ENCODE measurements around the gene ADGRV1. TPM values are rescaled to one million over a fixed set of nuclear protein-coding genes. Genes with fewer than 3 reads are reported as not detected.
"Not testable (repeated sequence)": the region's sequence is repeated elsewhere in the genome, so short reads cannot be mapped to it uniquely, and the experiment has no call there.

The ADGRV1 gene
- polyA plus RNA-seq, 4 donors, result 2.6 to 2.9 (median 2.7) TPM; not detected in 1

DNA sequence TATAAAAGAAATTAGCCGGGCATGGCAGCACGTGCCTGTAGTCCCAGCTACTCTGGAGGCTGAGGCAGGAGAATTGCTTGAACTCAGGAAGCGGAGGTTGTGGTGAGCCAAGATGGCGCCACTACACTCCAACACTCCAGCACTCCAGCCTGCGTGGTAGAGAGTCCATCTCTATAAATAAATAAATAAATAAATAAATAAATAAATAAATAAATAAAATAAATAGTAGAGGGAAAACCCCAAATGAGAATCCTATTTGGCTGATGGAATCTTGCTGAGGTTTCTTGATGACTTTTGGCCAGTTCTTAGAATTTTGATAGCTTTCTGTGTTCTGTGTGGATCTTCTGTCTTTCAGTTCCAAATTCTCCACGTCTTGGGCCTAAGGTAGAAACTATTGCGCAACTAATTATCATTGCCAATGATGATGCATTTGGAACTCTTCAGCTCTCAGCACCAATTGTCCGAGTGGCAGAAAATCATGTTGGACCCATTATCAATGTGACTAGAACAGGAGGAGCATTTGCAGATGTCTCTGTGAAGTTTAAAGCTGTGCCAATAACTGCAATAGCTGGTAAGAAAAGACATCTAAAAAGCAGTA is 126.9 kb downstream of the ADGRV1 start:
- FAIRE-seq (no peak), DNase-seq (no peak)
- no peaks in the 10 kb centered on the region for H3K4me1 ChIP-seq (ENCODE audit: control insufficient read depth in 3 of 3, insufficient read depth in 2 of 3, low read depth in 1 of 3, low read length in 2 of 3)

DNA sequence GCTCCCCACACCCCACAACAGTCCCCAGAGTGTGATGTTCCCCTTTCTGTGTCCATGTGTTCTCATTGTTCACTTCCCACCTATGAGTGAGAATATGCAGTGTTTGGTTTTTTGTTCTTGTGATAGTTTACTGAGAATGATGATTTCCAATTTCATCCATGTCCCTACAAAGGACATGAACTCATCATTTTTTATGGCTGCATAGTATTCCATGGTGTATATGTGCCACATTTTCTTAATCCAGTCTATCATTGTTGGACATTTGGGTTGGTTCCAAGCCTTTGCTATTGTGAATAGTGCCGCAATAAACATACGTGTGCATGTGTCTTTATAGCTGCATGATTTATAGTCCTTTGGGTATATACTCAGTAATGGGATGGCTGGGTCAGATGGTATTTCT is 127.8 kb downstream of the ADGRV1 start:
- not testable (repeated sequence) for FAIRE-seq; H3K9me3 ChIP-seq (ENCODE audit: control insufficient read depth in 2 of 2, insufficient read depth in 1 of 2, low read depth in 1 of 2, low read length in 1 of 2); H3K4me1 ChIP-seq (ENCODE audit: control insufficient read depth in 3 of 3, insufficient read depth in 2 of 3, low read depth in 1 of 3, low read length in 2 of 3); H3K27me3 ChIP-seq (ENCODE audit: control insufficient read depth in 3 of 3, insufficient read depth in 3 of 3, low read length in 3 of 3); H3K27ac ChIP-seq (ENCODE audit: low read depth in 1 of 3, low read length in 2 of 3); H3K36me3 ChIP-seq (ENCODE audit: control insufficient read depth in 3 of 3, insufficient read depth in 2 of 3, low read depth in 1 of 3, low read length in 3 of 3); H3K4me3 ChIP-seq (ENCODE audit: low read depth in 1 of 3, low read length in 3 of 3); DNase-seq
- WGBS, 3 donors, result 88 to 100% (median 96%) methylated on average over 2 of the region's 2 CpGs

More for the DNA sequence above, 126.9 kb downstream of the ADGRV1 start:
- Histone ChIP-seq H3K27ac (ENCODE audit: low read depth in 1 of 3, low read length in 2 of 3) (no peak overlapping the region), H3K27me3 (ENCODE audit: control insufficient read depth in 3 of 3, insufficient read depth in 3 of 3, low read length in 3 of 3) (no peaks in the 10 kb centered on the region), H3K4me3 (ENCODE audit: low read depth in 1 of 3, low read length in 3 of 3) (no peak overlapping the region), H3K36me3 (ENCODE audit: control insufficient read depth in 3 of 3, insufficient read depth in 2 of 3, low read depth in 1 of 3, low read length in 3 of 3) (no peaks in the 10 kb centered on the region), H3K9me3 (ENCODE audit: control insufficient read depth in 2 of 2, insufficient read depth in 1 of 2, low read depth in 1 of 2, low read length in 1 of 2) (no peaks in the 10 kb centered on the region)
- WGBS, 3 donors, result 88 to 95% (median 94%) methylated on average over 8 of the region's 8 CpGs

DNA sequence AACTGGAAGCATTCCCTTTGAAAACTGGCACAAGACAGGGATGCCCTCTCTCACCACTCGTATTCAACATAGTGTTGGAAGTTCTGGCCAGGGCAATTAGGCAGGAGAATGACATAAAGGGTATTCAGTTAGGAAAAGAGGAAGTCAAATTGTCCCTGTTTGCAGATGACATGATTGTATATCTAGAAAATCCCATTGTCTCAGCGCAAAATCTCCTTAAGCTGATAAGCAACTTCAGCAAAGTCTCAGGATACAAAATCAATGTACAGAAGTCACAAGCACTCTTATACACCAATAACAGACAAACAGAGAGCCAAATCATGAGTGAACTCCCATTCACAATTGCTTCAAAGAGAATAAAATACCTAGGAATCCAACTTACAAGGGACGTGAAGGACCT is 128.9 kb downstream of the ADGRV1 start:
- FAIRE-seq; DNase-seq; H3K27ac ChIP-seq (ENCODE audit: low read depth in 1 of 3, low read length in 2 of 3); H3K9me3 ChIP-seq (ENCODE audit: control insufficient read depth in 2 of 2, insufficient read depth in 1 of 2, low read depth in 1 of 2, low read length in 1 of 2); H3K4me3 ChIP-seq (ENCODE audit: low read depth in 1 of 3, low read length in 3 of 3); H3K27me3 ChIP-seq (ENCODE audit: control insufficient read depth in 3 of 3, insufficient read depth in 3 of 3, low read length in 3 of 3); H3K4me1 ChIP-seq (ENCODE audit: control insufficient read depth in 3 of 3, insufficient read depth in 2 of 3, low read depth in 1 of 3, low read length in 2 of 3); H3K36me3 ChIP-seq (ENCODE audit: control insufficient read depth in 3 of 3, insufficient read depth in 2 of 3, low read depth in 1 of 3, low read length in 3 of 3): not testable (repeated sequence)
- 72 to 86% (median 83%) methylated on average over 2 of the region's 3 CpGs for WGBS, 3 donors

- no peak overlapping the region for H3K27ac ChIP-seq (ENCODE audit: low read depth in 1 of 3, low read length in 2 of 3)
- H3K9me3 ChIP-seq (ENCODE audit: control insufficient read depth in 2 of 2, insufficient read depth in 1 of 2, low read depth in 1 of 2, low read length in 1 of 2), result no peaks in the 10 kb centered on the region
- no peaks in the 10 kb centered on the region for H3K27me3 ChIP-seq (ENCODE audit: control insufficient read depth in 3 of 3, insufficient read depth in 3 of 3, low read length in 3 of 3)
- DNase-seq, result no peak
- 84 to 85% (median 84%) methylated on average over 2 of the region's 2 CpGs for WGBS, 3 donors
- no peaks in the 10 kb centered on the region for H3K36me3 ChIP-seq (ENCODE audit: control insufficient read depth in 3 of 3, insufficient read depth in 2 of 3, low read depth in 1 of 3, low read length in 3 of 3)
- no peak for FAIRE-seq
- H3K4me1 ChIP-seq (ENCODE audit: control insufficient read depth in 3 of 3, insufficient read depth in 2 of 3, low read depth in 1 of 3, low read length in 2 of 3), result no peaks in the 10 kb centered on the region
- no peak overlapping the region for H3K4me3 ChIP-seq (ENCODE audit: low read depth in 1 of 3, low read length in 3 of 3)
These were observed 130.5 kb downstream of the ADGRV1 start for GRCh38 chr5:90689064-90689463.

GRCh38 chr5:90690307-90690706 is 131.7 kb downstream of the ADGRV1 start:
- H3K9me3 ChIP-seq (ENCODE audit: control insufficient read depth in 2 of 2, insufficient read depth in 1 of 2, low read depth in 1 of 2, low read length in 1 of 2), result no peaks in the 10 kb centered on the region
- H3K27ac ChIP-seq (ENCODE audit: low read depth in 1 of 3, low read length in 2 of 3), result no peak overlapping the region
- H3K27me3 ChIP-seq (ENCODE audit: control insufficient read depth in 3 of 3, insufficient read depth in 3 of 3, low read length in 3 of 3), result no peaks in the 10 kb centered on the region
- H3K4me1 ChIP-seq (ENCODE audit: control insufficient read depth in 3 of 3, insufficient read depth in 2 of 3, low read depth in 1 of 3, low read length in 2 of 3), result no peaks in the 10 kb centered on the region
- no peak overlapping the region for H3K4me3 ChIP-seq (ENCODE audit: low read depth in 1 of 3, low read length in 3 of 3)
- FAIRE-seq (no peak), DNase-seq (no peak)
- no peaks in the 10 kb centered on the region for H3K36me3 ChIP-seq (ENCODE audit: control insufficient read depth in 3 of 3, insufficient read depth in 2 of 3, low read depth in 1 of 3, low read length in 3 of 3)

- no peaks in the 10 kb centered on the region for H3K27me3 ChIP-seq (ENCODE audit: control insufficient read depth in 3 of 3, insufficient read depth in 3 of 3, low read length in 3 of 3)
- no peaks in the 10 kb centered on the region for H3K9me3 ChIP-seq (ENCODE audit: control insufficient read depth in 2 of 2, insufficient read depth in 1 of 2, low read depth in 1 of 2, low read length in 1 of 2)
- H3K4me1 ChIP-seq (ENCODE audit: control insufficient read depth in 3 of 3, insufficient read depth in 2 of 3, low read depth in 1 of 3, low read length in 2 of 3), result no peaks in the 10 kb centered on the region
- no peaks in the 10 kb centered on the region for H3K36me3 ChIP-seq (ENCODE audit: control insufficient read depth in 3 of 3, insufficient read depth in 2 of 3, low read depth in 1 of 3, low read length in 3 of 3)
- FAIRE-seq (no peak), DNase-seq (no peak)
- H3K4me3 ChIP-seq (ENCODE audit: low read depth in 1 of 3, low read length in 3 of 3), result no peak overlapping the region
- WGBS, 3 donors, result 86 to 89% (median 87%) methylated on average over 4 of the region's 4 CpGs
- no peak overlapping the region for H3K27ac ChIP-seq (ENCODE audit: low read depth in 1 of 3, low read length in 2 of 3)
These were observed 132.9 kb downstream of the ADGRV1 start for GRCh38 chr5:90691533-90691932.

- H3K9me3 ChIP-seq (ENCODE audit: control insufficient read depth in 2 of 2, insufficient read depth in 1 of 2, low read depth in 1 of 2, low read length in 1 of 2), result no peaks in the 10 kb centered on the region
- no peak overlapping the region for H3K27ac ChIP-seq (ENCODE audit: low read depth in 1 of 3, low read length in 2 of 3)
- no peaks in the 10 kb centered on the region for H3K27me3 ChIP-seq (ENCODE audit: control insufficient read depth in 3 of 3, insufficient read depth in 3 of 3, low read length in 3 of 3)
- DNase-seq, result no peak
- FAIRE-seq, result no peak
- 44 to 67% (median 56%) methylated on average over 2 of the region's 2 CpGs for WGBS, 3 donors
- H3K36me3 ChIP-seq (ENCODE audit: control insufficient read depth in 3 of 3, insufficient read depth in 2 of 3, low read depth in 1 of 3, low read length in 3 of 3), result no peaks in the 10 kb centered on the region
- no peaks in the 10 kb centered on the region for H3K4me1 ChIP-seq (ENCODE audit: control insufficient read depth in 3 of 3, insufficient read depth in 2 of 3, low read depth in 1 of 3, low read length in 2 of 3)
- no peak overlapping the region for H3K4me3 ChIP-seq (ENCODE audit: low read depth in 1 of 3, low read length in 3 of 3)
These were observed 137.6 kb downstream of the ADGRV1 start for GRCh38 chr5:90696153-90696552.

GRCh38 chr5:90700299-90700698 is 141.7 kb downstream of the ADGRV1 start:
- Histone ChIP-seq H3K27me3 (ENCODE audit: control insufficient read depth in 3 of 3, insufficient read depth in 3 of 3, low read length in 3 of 3) (no peaks in the 10 kb centered on the region), H3K4me1 (ENCODE audit: control insufficient read depth in 3 of 3, insufficient read depth in 2 of 3, low read depth in 1 of 3, low read length in 2 of 3) (no peaks in the 10 kb centered on the region), H3K36me3 (ENCODE audit: control insufficient read depth in 3 of 3, insufficient read depth in 2 of 3, low read depth in 1 of 3, low read length in 3 of 3) (no peaks in the 10 kb centered on the region), H3K4me3 (ENCODE audit: low read depth in 1 of 3, low read length in 3 of 3) (no peak overlapping the region), H3K27ac (ENCODE audit: low read depth in 1 of 3, low read length in 2 of 3) (no peak overlapping the region), H3K9me3 (ENCODE audit: control insufficient read depth in 2 of 2, insufficient read depth in 1 of 2, low read depth in 1 of 2, low read length in 1 of 2) (no peaks in the 10 kb centered on the region)
- FAIRE-seq (no peak), DNase-seq (no peak)
- WGBS, 3 donors, result 89% methylated on average over 2 of the region's 2 CpGs

- FAIRE-seq (no peak), DNase-seq (no peak)
- H3K4me3 ChIP-seq (ENCODE audit: low read depth in 1 of 3, low read length in 3 of 3), result no peak overlapping the region
- no peak overlapping the region for H3K27ac ChIP-seq (ENCODE audit: low read depth in 1 of 3, low read length in 2 of 3)
- no peaks in the 10 kb centered on the region for H3K36me3 ChIP-seq (ENCODE audit: control insufficient read depth in 3 of 3, insufficient read depth in 2 of 3, low read depth in 1 of 3, low read length in 3 of 3)
- H3K4me1 ChIP-seq (ENCODE audit: control insufficient read depth in 3 of 3, insufficient read depth in 2 of 3, low read depth in 1 of 3, low read length in 2 of 3), result no peaks in the 10 kb centered on the region
- no peaks in the 10 kb centered on the region for H3K27me3 ChIP-seq (ENCODE audit: control insufficient read depth in 3 of 3, insufficient read depth in 3 of 3, low read length in 3 of 3)
- H3K9me3 ChIP-seq (ENCODE audit: control insufficient read depth in 2 of 2, insufficient read depth in 1 of 2, low read depth in 1 of 2, low read length in 1 of 2), result no peaks in the 10 kb centered on the region
These were observed 145.3 kb downstream of the ADGRV1 start for GRCh38 chr5:90703932-90704331.
